Fibroblast of skin of left quadriceps (primary cell): Measurements from ENCODE around the gene SLC35B4.

Source experiments
- DNase-seq, 2 experiments: peaks; one replicate each; pipeline ENCODE4 v3.0.0-alpha.2; 2013; ENCODE audit warnings: low read depth in 2 of 2

SLC35B4 gene

GRCh38 chr7:134290286-134290685 is 26.4 kb downstream of the SLC35B4 start:
- no peak for DNase-seq

- no peak for DNase-seq
Measured at GRCh38 chr7:134289841-134290240, 26.9 kb downstream of the SLC35B4 start.

- no peak for DNase-seq
Measured at GRCh38 chr7:134289423-134289822, 27.3 kb downstream of the SLC35B4 start.

GRCh38 chr7:134287916-134288659 is 28.6 kb downstream of the SLC35B4 start:
- no peak for DNase-seq

- DNase-seq = no peak
Measured at GRCh38 chr7:134284952-134285351, 31.8 kb downstream of the SLC35B4 start.

GRCh38 chr7:134284011-134284410 is 32.7 kb downstream of the SLC35B4 start:
- DNase-seq = no peak

GRCh38 chr7:134280508-134280907 is 36.2 kb downstream of the SLC35B4 start:
- DNase-seq = no peak

GRCh38 chr7:134279898-134280297 is 36.8 kb downstream of the SLC35B4 start:
- DNase-seq = no peak

- no peak for DNase-seq
Measured at GRCh38 chr7:134279336-134279735, 37.4 kb downstream of the SLC35B4 start.

- no peak for DNase-seq
Measured at GRCh38 chr7:134278502-134279153, 38.1 kb downstream of the SLC35B4 start.

GRCh38 chr7:134276951-134277350 is 39.8 kb downstream of the SLC35B4 start:
- no peak for DNase-seq

GRCh38 chr7:134262322-134262721 is 54.4 kb downstream of the SLC35B4 start:
- no peak for DNase-seq

- DNase-seq = no peak
Measured at GRCh38 chr7:134255814-134256213, 60.9 kb downstream of the SLC35B4 start.

GRCh38 chr7:134254311-134254710 is 62.4 kb downstream of the SLC35B4 start:
- DNase-seq = no peak

GRCh38 chr7:134248196-134248595 is 68.5 kb downstream of the SLC35B4 start:
- no peak for DNase-seq

- DNase-seq = no peak
Measured at GRCh38 chr7:134246761-134247160, 70.0 kb downstream of the SLC35B4 start.

- no peak for DNase-seq
Measured at GRCh38 chr7:134246347-134246746, 70.4 kb downstream of the SLC35B4 start.

- DNase-seq = no peak
Measured at GRCh38 chr7:134245253-134245652, 71.5 kb downstream of the SLC35B4 start.
